Osteocyte (in vitro differentiated cells): ENCODE measurements around the gene CCDC51. TPM values are rescaled to one million over a fixed set of nuclear protein-coding genes. Genes with fewer than 3 reads are reported as not detected.

Experiments
- DNase-seq: peaks from one replicate; pipeline ENCODE4 v3.0.0; 2021; ENCODE audit warnings: mixed read lengths; ENCODE audit not compliant: unreplicated experiment; ENCODE audit errors: extremely low spot score
- H3K27ac Mint-ChIP-seq: one replicate; pipeline ENCODE4 v1.8.0; 2021; ENCODE audit warnings: mild to moderate bottlenecking, mixed read lengths; ENCODE audit not compliant: unreplicated experiment
- H3K27me3 Mint-ChIP-seq: one replicate; pipeline ENCODE4 v1.8.0; 2021; ENCODE audit warnings: mixed read lengths; ENCODE audit not compliant: unreplicated experiment
- H3K36me3 Mint-ChIP-seq: one replicate; pipeline ENCODE4 v1.8.0; 2021; ENCODE audit warnings: mixed read lengths; ENCODE audit not compliant: unreplicated experiment
- H3K4me1 Mint-ChIP-seq: one replicate; pipeline ENCODE4 v1.8.0; 2021; ENCODE audit warnings: mixed read lengths; ENCODE audit not compliant: unreplicated experiment
- H3K4me3 Mint-ChIP-seq: one replicate; pipeline ENCODE4 v1.8.0; 2021; ENCODE audit warnings: mild to moderate bottlenecking, moderate library complexity, mixed read lengths; ENCODE audit not compliant: unreplicated experiment
- H3K9me3 Mint-ChIP-seq: one replicate; pipeline ENCODE4 v1.8.0; 2021; ENCODE audit warnings: mixed read lengths; ENCODE audit not compliant: unreplicated experiment
- CTCF ChIP-seq: fragments of 200-600 bp; sonication (generic); IDR thresholded peaks from 2 replicates; pipeline ENCODE4 v1.5.0; 2021; ENCODE audit warnings: antibody characterized with exemption, mild to moderate bottlenecking, moderate library complexity
- total RNA-seq: library from RNA; stranded (reverse); gene quantifications from 2 replicates; pipeline ENCODE4 v1.2.1, GENCODE V29; 2021

Gene CCDC51
- total RNA-seq, 1 donor from 2014 or later = 11.3 TPM

GRCh38 chr3:48394391-48394790, 45.5 kb downstream of the CCDC51 start:
- H3K4me1 Mint-ChIP-seq = no peaks in the 10 kb centered on the region
- TF ChIP-seq CTCF = no peak
- no peak for DNase-seq
- no peaks in the 10 kb centered on the region for H3K36me3 Mint-ChIP-seq
- no peak overlapping the region for H3K27ac Mint-ChIP-seq
- no peak overlapping the region for H3K4me3 Mint-ChIP-seq
- H3K9me3 Mint-ChIP-seq = peaks cover 4% of the 10 kb centered on the region
- peaks cover 38% of the 10 kb centered on the region for H3K27me3 Mint-ChIP-seq

- no peak for DNase-seq
- peaks cover 7% of the 10 kb centered on the region for H3K36me3 Mint-ChIP-seq
- H3K27ac Mint-ChIP-seq = no peak overlapping the region
- no peak overlapping the region for H3K4me3 Mint-ChIP-seq
- no peak for TF ChIP-seq CTCF
- H3K4me1 Mint-ChIP-seq = no peaks in the 10 kb centered on the region
- H3K9me3 Mint-ChIP-seq = peaks cover 15% of the 10 kb centered on the region
- peaks cover 65% of the 10 kb centered on the region for H3K27me3 Mint-ChIP-seq
These were observed 51.0 kb downstream of the CCDC51 start for GRCh38 chr3:48388966-48389365.

GRCh38 chr3:48387634-48388033, 52.3 kb downstream of the CCDC51 start:
- Mint-ChIP-seq H3K36me3 (peaks cover 7% of the 10 kb centered on the region), H3K9me3 (peaks cover 15% of the 10 kb centered on the region), H3K4me3 (no peak overlapping the region), H3K27ac (no peak overlapping the region), H3K27me3 (peaks cover 74% of the 10 kb centered on the region), H3K4me1 (no peaks in the 10 kb centered on the region)
- DNase-seq = no peak
- TF ChIP-seq CTCF = no peak

Other genes with a start within 250 kb of the CCDC51 start
- not detected in 2 replicates for gene CAMP, start 216.6 kb downstream of the CCDC51 start, total RNA-seq
- gene ZNF589, start 199.0 kb downstream of the CCDC51 start, total RNA-seq = 11.0 and 11.3 TPM in 2 replicates
- gene NME6, start 138.8 kb downstream of the CCDC51 start, total RNA-seq = 20.2 and 26.4 TPM in 2 replicates
- not detected in 2 replicates for gene SPINK8, start 106.5 kb downstream of the CCDC51 start, total RNA-seq
- gene FBXW12, start 67.9 kb downstream of the CCDC51 start, total RNA-seq = not detected in 2 replicates
- gene PLXNB1, start 10.0 kb downstream of the CCDC51 start, total RNA-seq = 76.7 and 88.2 TPM in 2 replicates
- 186 and 198 TPM in 2 replicates for gene TMA7, start 138 bp upstream of the CCDC51 start, total RNA-seq
- gene ATRIP, start 6.6 kb upstream of the CCDC51 start, total RNA-seq = 8.5 and 9.3 TPM in 2 replicates
- gene SHISA5, start 64.1 kb upstream of the CCDC51 start, total RNA-seq = 203 and 211 TPM in 2 replicates
- gene PFKFB4, start 116.7 kb upstream of the CCDC51 start, total RNA-seq = 7.1 TPM in 2 replicates
- 0.81 and 0.89 TPM in 2 replicates for gene UCN2, start 123.7 kb upstream of the CCDC51 start, total RNA-seq
- 16.6 and 18.9 TPM in 2 replicates for gene COL7A1, start 155.2 kb upstream of the CCDC51 start, total RNA-seq
- gene UQCRC1, start 169.5 kb upstream of the CCDC51 start, total RNA-seq = 201 and 202 TPM in 2 replicates
- gene TMEM89, start 181.7 kb upstream of the CCDC51 start, total RNA-seq = not detected in 2 replicates
- gene SLC26A6, start 195.3 kb upstream of the CCDC51 start, total RNA-seq = 63.8 and 66.2 TPM in 2 replicates
- 7.1 and 7.4 TPM in 2 replicates for gene CELSR3, start 222.8 kb upstream of the CCDC51 start, total RNA-seq
- gene NCKIPSD, start 245.8 kb upstream of the CCDC51 start, total RNA-seq = 26.3 and 27.2 TPM in 2 replicates